Measurements from ENCODE around the gene TPST2. TPM values are rescaled to one million over a fixed set of nuclear protein-coding genes. Genes with fewer than 3 reads are reported as not detected.
A peak's percentile ranks its signal among the peaks of the same experiment; 100 is the strongest.

The TPST2 gene
- total and polyA plus RNA-seq, 2 donors (not counting 3 experiments of a cell fraction or from before 2014, with no cell fraction given): 49.4 to 121 TPM

- FAIRE-seq: peak; percentile 67
- Histone ChIP-seq H3K4me1 (ENCODE audit: control insufficient read depth, extremely low read depth, insufficient read depth, low read length) (peaks cover 14% of the 10 kb centered on the region), H3K36me3 (ENCODE audit: control insufficient read depth in 2 of 2, extremely low read depth in 1 of 2, insufficient read depth in 2 of 2, low read length in 2 of 2) (peaks cover 0 to 11% of the 10 kb centered on the region in 2 experiments), H3K9ac (replicated peaks; ENCODE audit: extremely low read depth, insufficient read depth, low read length) (no peak overlapping the region), H3K4me3 (replicated peaks in 1 of 3; ENCODE audit: insufficient read depth in 1 of 3, low read depth in 1 of 3, low read length in 3 of 3) (no peak overlapping the region), H3K27me3 (ENCODE audit: control insufficient read depth in 2 of 2, insufficient read depth in 2 of 2, low read length in 2 of 2) (no peaks in the 10 kb centered on the region), H3K4me2 (ENCODE audit: insufficient read depth, low read length) (no peak overlapping the region), H3K27ac (ENCODE audit: insufficient read depth, low read depth, low read length) (no peak overlapping the region), H4K20me1 (replicated peaks; ENCODE audit: control insufficient read depth, extremely low read depth, insufficient read depth, low read length) (no peaks in the 10 kb centered on the region), H3K79me2 (ENCODE audit: control insufficient read depth, insufficient read depth, low read length) (peaks cover 24% of the 10 kb centered on the region), H3K9me3 (replicated peaks; ENCODE audit: control insufficient read depth, insufficient read depth, low read length) (no peaks in the 10 kb centered on the region), H3K9me1 (replicated peaks; ENCODE audit: control insufficient read depth, extremely low read depth, insufficient read depth, low read length) (no peaks in the 10 kb centered on the region), H2AFZ (ENCODE audit: low read depth, low read length) (no peak overlapping the region)
- POLR2A ChIA-PET: no interaction called here
- intact Hi-C loops (cut with micrococcal nuclease) (no loop called here), dilution Hi-C loops (cut with MboI; ENCODE audit: extremely low pct_ligation_motif_present, low sequenced_read_pairs) (no loop called here)
- TF ChIP-seq CTCF (IDR thresholded peaks at IDR 0.05; ENCODE audit: extremely low read depth in 1 of 2, insufficient read depth in 1 of 2, low read depth in 1 of 2, low read length in 2 of 2): no peak
- TF ChIP-seq FOS (IDR thresholded peaks at IDR 0.05; ENCODE audit: borderline replicate concordance, insufficient read depth, low read length): no peak
- no peak for TF ChIP-seq GATA2 (IDR thresholded peaks at IDR 0.05; ENCODE audit: insufficient read depth, insufficient read length, low read depth, low read length)
- no peak for TF ChIP-seq POLR2A (IDR thresholded peaks at IDR 0.05; ENCODE audit: low read depth, low read length)
- TF ChIP-seq POLR2AphosphoS5 (IDR thresholded peaks at IDR 0.05; ENCODE audit: insufficient read depth, low read depth, low read length): no peak
- no peak for TF ChIP-seq JUN (IDR thresholded peaks at IDR 0.05; ENCODE audit: borderline replicate concordance, insufficient read depth, insufficient read length, low read depth)
- no peak for TF ChIP-seq EZH2 (IDR thresholded peaks at IDR 0.05; ENCODE audit: borderline replicate concordance, low read depth, low read length, severe bottlenecking)
- no peak for TF ChIP-seq MAX (IDR thresholded peaks at IDR 0.05; ENCODE audit: insufficient read depth, insufficient read length)
- TF ChIP-seq MYC (IDR thresholded peaks at IDR 0.05; ENCODE audit: low read depth, low read length): no peak
- BruUV-seq (replicated peaks): no TSS peak
- CTCF ChIA-PET: no interaction called here
- no peak for DNase-seq (ENCODE audit: low read depth, low spot score)
Observed at GRCh38 chr22:26563022-26563421, 26.9 kb downstream of the TPST2 start.
